Heart right ventricle (tissue), 16 donors: ENCODE measurements around the gene OR52B6. TPM values are rescaled to one million over a fixed set of nuclear protein-coding genes. Genes with fewer than 3 reads are reported as not detected.
"Not testable (repeated sequence)": the region's sequence is repeated elsewhere in the genome, so short reads cannot be mapped to it uniquely, and the experiment has no call there.

ENCODE experiments used
- ATAC-seq, 8 donors: fragments of 200-7000 bp; cut with Tn5 transposase; one replicate each; pipeline ENCODE4 v1.9.1; 2020; ENCODE audit warnings: mild to moderate bottlenecking in 8 of 8, moderate library complexity in 8 of 8, moderate number of reproducible peaks in 1 of 8
- DNase-seq, 2 donors: peaks; one replicate each; pipeline ENCODE4 v3.0.0-alpha.2; 2020
- H3K27ac ChIP-seq, 10 donors: fragments of 200-600 bp; sonication (generic) in 2 of 10; one replicate each; pipeline versions ENCODE4 v1.5.0 to v1.8.0; 2020 to 2022; ENCODE audit warnings: mild to moderate bottlenecking in 3 of 10
- H3K27me3 ChIP-seq, 7 donors: fragments of 200-600 bp; one replicate each; pipeline ENCODE4 v1.8.0; 2021 to 2022; ENCODE audit warnings: mild to moderate bottlenecking in 2 of 7
- H3K36me3 ChIP-seq, 9 donors: fragments of 200-600 bp; sonication (generic) in 1 of 9; one replicate each; pipeline versions ENCODE4 v1.5.0 to v1.8.0; 2020 to 2022; ENCODE audit warnings: mild to moderate bottlenecking in 2 of 9
- H3K4me1 ChIP-seq, 9 donors: fragments of 200-600 bp; sonication (generic) in 1 of 9; one replicate each; pipeline versions ENCODE4 v1.5.0 to v1.8.0; 2020 to 2022; ENCODE audit warnings: mild to moderate bottlenecking in 4 of 9
- H3K4me3 ChIP-seq, 10 donors: fragments of 200-600 bp; sonication (generic) in 2 of 10; one replicate each; pipeline versions ENCODE4 v1.5.0 to v1.8.0; 2020 to 2022; ENCODE audit warnings: mild to moderate bottlenecking in 7 of 10, moderate library complexity in 2 of 10
- H3K9me3 ChIP-seq, 11 donors: fragments of 200-600 bp in 10 of 11; sonication (generic) in 2 of 11; one replicate each; pipeline versions ENCODE4 v1.5.0 to v1.8.0; 2013 to 2022; ENCODE audit warnings: mild to moderate bottlenecking in 2 of 11, control low read depth in 1 of 11, moderate library complexity in 1 of 11
- WGBS, 2 donors: extraction: QIAGEN DNeasy Blood & Tissue Kit; methylation state at CpG; one replicate each; pipeline ENCODE4 v1.1.7; 2013; ENCODE audit warnings: inconsistent platforms in 1 of 2; 5-methylcytosine and 5-hydroxymethylcytosine counted together
- intact Hi-C, 10 donors: fragments of 100-400 bp; cut with DNase I; formaldehyde crosslinking; loops; one replicate each; pipeline versions ENCODE4 v1.11.1 to v1.14.2; 2022
- polyA plus RNA-seq, 2 donors: library from polyadenylated mRNA; stranded (reverse); fragments of 200-250 nt; gene quantifications; one replicate each; pipeline ENCODE4 v1.2.3, GENCODE V29; 2013
- total RNA-seq, 10 donors: library from RNA; stranded (reverse); fragmentation: NEBNext Ultra II Directional in 3 of 10; extraction: Animal tissue kit (Norgen Biotek cat#: 25700) in 3 of 10; gene quantifications; one replicate each; pipeline versions ENCODE4 v1.2.1 to v1.2.4, GENCODE V29; 2021 to 2023
- TF ChIP-seq, protein P1 (sequence below), 9 donors: fragments of 200-600 bp; sonication (generic) in 2 of 9; IDR thresholded peaks; one replicate each; pipeline versions ENCODE4 v1.5.0 to v1.8.0; 2021 to 2022; ENCODE audit warnings: antibody characterized with exemption in 9 of 9, mild to moderate bottlenecking in 5 of 9, moderate library complexity in 1 of 9
- donor health status: Arrhythmogenic right ventricular cardiomyopathy.
- donor health status: ischemic (EF 13 %, LVEDD 7.1; RV severe dilation, severe dysfunction).
- donor health status: healthy with polysubstance abuse.
- donor health status: DM: no; HTN: yes; CAD: no.
- donor health status: DM: no; HTN: no; CAD: no.
- donor health status: ischemic (EF 25% LVEDD 6.9; RV normal size, moderate dysfunction).
- donor health status: ischemic (EF 25% LVEDD 5.7; RV mildly dilated, moderate dysfunction).
- donor health status: healthy.
- donor health status: DM: yes; HTN: yes; CAD: no.
- donor health status: Ischemic cardiomyopathy.
- donor health status: ischemic (EF 35%, LVEDD 5.7; RV mildly dilated, moderate dysfunction).
- donor health status: nonischemic (EF 11% LVEDD 7.7; RV severe dilation, severe dysfunction).
- donor health status: DM: yes; HTN: yes; CAD: no.
- donor health status: PGD.
- donor health status: ischemic (EF 29% LVEDD 5.4; RV normal size, mild dysfunction).
- donor health status: nonischemic (EF 23%, LVEDD 6.1; RV moderate dilation, normal function).

Gene OR52B6
- total and polyA plus RNA-seq, 12 donors: not detected

DNA sequence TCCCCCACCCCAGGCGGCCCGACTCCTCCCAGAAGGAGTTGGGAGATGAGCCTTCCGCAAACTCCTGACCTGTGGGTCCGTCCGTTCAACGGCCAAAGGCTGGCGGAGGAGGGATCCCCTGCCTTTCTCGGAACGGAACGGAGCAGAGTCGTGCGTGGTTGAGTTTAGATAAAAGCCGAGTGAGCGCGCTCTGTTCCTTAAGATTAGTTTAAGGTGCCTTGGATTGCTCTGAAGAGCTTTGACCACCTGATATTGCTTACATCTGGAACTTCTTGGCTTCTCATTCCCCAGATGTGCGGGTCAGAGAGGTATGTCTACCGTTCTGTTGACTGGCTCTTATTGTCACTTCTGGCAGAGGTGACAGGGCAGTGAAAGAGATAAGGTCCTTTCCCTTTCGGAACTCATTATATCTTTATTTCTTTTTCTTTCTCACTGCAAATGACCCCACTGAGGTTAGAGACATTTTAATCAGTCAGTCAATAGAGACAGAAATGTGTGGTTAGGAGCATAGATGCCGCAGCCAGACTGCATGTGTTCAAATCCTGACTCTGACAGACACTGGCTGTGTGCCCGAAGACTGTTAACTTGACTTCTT, 16.0 kb downstream of the OR52B6 start, which contains the start of gene TRIM6:
Gene TRIM6 (plus strand): TSS at position 31 of the 595 bp plus-strand sequence. CDS start 261 bp downstream, at position 292.
- H3K9me3 ChIP-seq: no peaks in the 10 kb centered on the region
- peak; percentile 40 to 83 (median 73) for ATAC-seq
- peak within 1 kb of the TSS in 9 of 10 donors; percentile 24 to 61 (median 59) for H3K4me3 ChIP-seq
- H3K27me3 ChIP-seq: no peaks in the 10 kb centered on the region
- DNase-seq: peak; percentile 51 to 55
- H3K27ac ChIP-seq: peak within 1 kb of the TSS in 6 of 10 donors; percentile 15 to 78 (median 50)
- peaks cover 6 to 23% (median 13%) of the 10 kb centered on the region in 9 donors for H3K4me1 ChIP-seq
- intact Hi-C loops: loop anchor here in 3 of 10 donors (5.0 kb wide), 2 partner anchors 211 to 1204 kb away; partner anchors contain the start of genes OR52N2 (in 3 of the 3) and TRIM21 (in 1 of the 3)
- TF ChIP-seq, protein P1, sequence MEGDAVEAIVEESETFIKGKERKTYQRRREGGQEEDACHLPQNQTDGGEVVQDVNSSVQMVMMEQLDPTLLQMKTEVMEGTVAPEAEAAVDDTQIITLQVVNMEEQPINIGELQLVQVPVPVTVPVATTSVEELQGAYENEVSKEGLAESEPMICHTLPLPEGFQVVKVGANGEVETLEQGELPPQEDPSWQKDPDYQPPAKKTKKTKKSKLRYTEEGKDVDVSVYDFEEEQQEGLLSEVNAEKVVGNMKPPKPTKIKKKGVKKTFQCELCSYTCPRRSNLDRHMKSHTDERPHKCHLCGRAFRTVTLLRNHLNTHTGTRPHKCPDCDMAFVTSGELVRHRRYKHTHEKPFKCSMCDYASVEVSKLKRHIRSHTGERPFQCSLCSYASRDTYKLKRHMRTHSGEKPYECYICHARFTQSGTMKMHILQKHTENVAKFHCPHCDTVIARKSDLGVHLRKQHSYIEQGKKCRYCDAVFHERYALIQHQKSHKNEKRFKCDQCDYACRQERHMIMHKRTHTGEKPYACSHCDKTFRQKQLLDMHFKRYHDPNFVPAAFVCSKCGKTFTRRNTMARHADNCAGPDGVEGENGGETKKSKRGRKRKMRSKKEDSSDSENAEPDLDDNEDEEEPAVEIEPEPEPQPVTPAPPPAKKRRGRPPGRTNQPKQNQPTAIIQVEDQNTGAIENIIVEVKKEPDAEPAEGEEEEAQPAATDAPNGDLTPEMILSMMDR (IDR thresholded peaks at IDR 0.05): no peak
- 8 to 9% methylated on average over 19 to 20 of the region's 20 CpGs for WGBS, 2 donors
- no peaks in the 10 kb centered on the region for H3K36me3 ChIP-seq

DNA sequence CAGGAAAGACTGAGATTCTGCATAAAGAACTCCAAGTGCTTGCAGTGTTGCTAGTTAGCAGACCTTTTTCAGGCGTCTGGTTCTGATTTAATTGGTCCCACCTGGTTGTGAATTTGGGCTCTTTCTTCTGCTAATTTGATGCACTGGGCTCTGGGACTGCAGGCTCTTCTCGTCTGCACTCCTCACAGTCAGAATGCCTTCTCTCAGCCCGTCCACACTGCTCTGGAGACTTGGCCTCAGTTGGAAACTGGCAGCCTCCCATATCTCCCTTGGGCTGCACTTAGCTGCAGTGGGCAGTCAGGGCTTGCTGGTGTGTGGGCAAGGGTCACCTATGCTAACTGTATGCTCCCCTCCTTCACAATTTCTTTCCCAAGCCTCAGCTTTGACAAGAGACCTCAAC, 17.3 kb downstream of the OR52B6 start:
- no peak overlapping the region for H3K27ac ChIP-seq
- H3K36me3 ChIP-seq: no peaks in the 10 kb centered on the region
- no peaks in the 10 kb centered on the region for H3K9me3 ChIP-seq
- TF ChIP-seq, protein P1 (IDR thresholded peaks at IDR 0.05): no peak
- intact Hi-C loops: loop anchor here in 3 of 10 donors (5.0 kb wide), 2 partner anchors 209 to 1206 kb away; partner anchors contain the start of genes OR52N2 (in 3 of the 3) and TRIM21 (in 1 of the 3)
- no peak for ATAC-seq
- WGBS, 2 donors: 54% methylated on average over 3 of the region's 3 CpGs
- no peak overlapping the region for H3K4me3 ChIP-seq
- H3K4me1 ChIP-seq: peaks cover 6 to 23% (median 13%) of the 10 kb centered on the region in 9 donors
- no peak for DNase-seq
- no peaks in the 10 kb centered on the region for H3K27me3 ChIP-seq

DNA sequence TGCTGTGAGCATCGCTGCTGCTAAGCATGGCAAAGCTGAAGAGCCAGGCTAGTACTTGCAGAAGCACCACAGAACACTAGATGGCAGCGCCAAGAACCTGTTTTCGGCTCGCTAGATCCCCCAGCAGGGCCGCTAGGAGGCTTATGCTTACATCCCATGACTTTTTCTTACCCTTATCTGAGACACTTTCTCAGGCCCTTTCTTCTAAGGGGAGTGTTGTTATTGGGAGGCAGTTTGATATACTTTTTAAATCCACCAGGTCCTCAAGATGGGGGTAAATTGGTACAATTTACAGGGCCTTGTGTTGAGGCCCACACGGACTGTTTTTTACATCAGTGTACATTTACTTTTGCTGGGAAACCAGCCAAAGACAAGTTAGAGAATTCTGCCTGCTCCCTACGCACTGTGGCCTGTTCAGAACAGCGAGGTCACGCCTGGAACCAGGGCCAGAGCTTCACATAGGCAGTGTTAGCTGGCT, 19.7 kb downstream of the OR52B6 start:
- TF ChIP-seq, protein P1 (IDR thresholded peaks at IDR 0.05): peak; percentile 29 to 85 (median 76)
- Histone ChIP-seq H3K4me3 (no peak overlapping the region), H3K9me3 (no peaks in the 10 kb centered on the region), H3K36me3 (peaks cover 0 to under 1% (median 0%) of the 10 kb centered on the region in 9 donors), H3K27me3 (no peaks in the 10 kb centered on the region), H3K4me1 (peaks cover 6 to 23% (median 13%) of the 10 kb centered on the region in 9 donors), H3K27ac (peak overlapping the region in 3 of 10 donors; percentile 27 to 56 (median 38))
- WGBS, 2 donors: 37 to 42% methylated on average over 9 of the region's 9 CpGs
- intact Hi-C loops: loop anchor here in 4 of 10 donors (5.0 to 10.0 kb wide), 2 partner anchors 204 to 207 kb away; partner anchors contain the start of gene OR52N2 (in 4 of the 4)
- peak; percentile 69 to 85 (median 80) for ATAC-seq
- peak; percentile 50 to 63 for DNase-seq

DNA sequence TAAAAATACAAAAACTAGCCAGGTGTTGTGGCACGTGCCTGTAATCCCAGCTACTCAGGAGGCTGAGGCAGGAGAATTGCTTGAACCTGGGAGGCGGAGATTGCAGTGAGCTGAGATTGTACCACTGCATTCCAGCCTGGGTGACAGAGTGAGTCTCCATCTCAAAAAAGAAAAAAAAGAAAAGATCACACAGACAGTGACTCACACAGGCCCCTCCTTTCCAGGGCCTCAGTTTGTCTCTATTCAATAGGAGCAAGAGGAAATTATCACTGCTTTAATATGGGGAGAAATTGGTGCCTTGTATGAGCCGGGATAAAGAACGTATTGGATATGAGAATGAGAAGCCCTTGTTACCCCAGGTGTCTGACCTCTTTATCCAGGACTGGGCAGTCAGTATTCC, 22.1 kb downstream of the OR52B6 start:
- intact Hi-C loops: loop anchor here in 4 of 10 donors (5.0 to 10.0 kb wide), 2 partner anchors 202 to 205 kb away; partner anchors contain the start of gene OR52N2 (in 4 of the 4)
- H3K4me3 ChIP-seq, H3K4me1 ChIP-seq, ATAC-seq, H3K9me3 ChIP-seq, DNase-seq, H3K27me3 ChIP-seq, H3K27ac ChIP-seq: not testable (repeated sequence)
- peaks cover 0 to 13% (median 0%) of the 10 kb centered on the region in 9 donors for H3K36me3 ChIP-seq
- 93 to 98% methylated on average over 4 of the region's 4 CpGs for WGBS, 2 donors
